Stimulated activated CD4-positive, alpha-beta T cell treated with anti-CD3 and anti-CD28 coated beads, Interleukin-15, amount 100 ng/mL, for 1 hour (primary cell): ENCODE results near the gene HIP1.
"Not testable (repeated sequence)": the region's sequence is repeated elsewhere in the genome, so short reads cannot be mapped to it uniquely, and the experiment has no call there.

Experiments used
- DNase-seq, 2 donors: peaks; one replicate each; pipeline ENCODE4 v3.0.0-alpha.2; 2020; ENCODE audit warnings: low read depth in 1 of 2, low spot score in 1 of 2

Gene HIP1

GRCh38 chr7:75739796-75740672 is 1.3 kb upstream of the HIP1 start:
- DNase-seq = no peak

- peak; percentile 98 to 100 for DNase-seq
Measured at GRCh38 chr7:75738975-75739795, 444 bp upstream of the HIP1 start.

GRCh38 chr7:75737856-75738603 is 711 bp downstream of the HIP1 start:
- peak in 1 of 2 donors; percentile 3 for DNase-seq

- DNase-seq = no peak
Measured at GRCh38 chr7:75735581-75736350, 3.0 kb downstream of the HIP1 start.

GRCh38 chr7:75734586-75735458 is 3.9 kb downstream of the HIP1 start:
- no peak for DNase-seq

- no peak for DNase-seq
Measured at GRCh38 chr7:75732764-75733630, 5.7 kb downstream of the HIP1 start.

GRCh38 chr7:75732016-75732521 is 6.7 kb downstream of the HIP1 start:
- no peak for DNase-seq

- DNase-seq = no peak
Measured at GRCh38 chr7:75729851-75730274, 8.9 kb downstream of the HIP1 start.

- DNase-seq = no peak
Measured at GRCh38 chr7:75727881-75728593, 10.7 kb downstream of the HIP1 start.

- DNase-seq = not testable (repeated sequence)
Measured at GRCh38 chr7:75727351-75727750, 11.4 kb downstream of the HIP1 start.

GRCh38 chr7:75725306-75725705 is 13.4 kb downstream of the HIP1 start:
- no peak for DNase-seq

GRCh38 chr7:75723444-75723843 is 15.3 kb downstream of the HIP1 start:
- no peak for DNase-seq

- DNase-seq = no peak
Measured at GRCh38 chr7:75722373-75722772, 16.4 kb downstream of the HIP1 start.

GRCh38 chr7:75721922-75722321 is 16.8 kb downstream of the HIP1 start:
- not testable (repeated sequence) for DNase-seq

GRCh38 chr7:75721426-75721825 is 17.3 kb downstream of the HIP1 start:
- no peak for DNase-seq

- DNase-seq = no peak
Measured at GRCh38 chr7:75719626-75720025, 19.1 kb downstream of the HIP1 start.

- no peak for DNase-seq
Measured at GRCh38 chr7:75718390-75719031, 20.2 kb downstream of the HIP1 start.
